ENCODE results near the gene GRK5. TPM values are rescaled to one million over a fixed set of nuclear protein-coding genes. Genes with fewer than 3 reads are reported as not detected.

GRK5 gene
- 23.8 TPM for total RNA-seq
- polyA plus RNA-seq, result 27.0 TPM

- WGBS, result under 1% methylated on average over 34 of the region's 34 CpGs
- Histone ChIP-seq H3K4me3 (ENCODE audit: low read depth, low read length) (peak within 1 kb of the TSS; percentile 69), H3K36me3 (ENCODE audit: insufficient read depth) (no peaks in the 10 kb centered on the region), H3K27ac (ENCODE audit: low read depth) (peak within 1 kb of the TSS; percentile 93), H3K4me1 (ENCODE audit: insufficient read depth) (no peaks in the 10 kb centered on the region)
- DNase-seq (ENCODE audit: extremely low spot score), result peak; percentile 88
These were observed at the start of gene GRK5 for GRCh38 chr10:119207366-119207666. TSS of gene GRK5 (plus strand) at chr10:119207571. CDS start at chr10:119207918, 347 bp downstream.

DNA sequence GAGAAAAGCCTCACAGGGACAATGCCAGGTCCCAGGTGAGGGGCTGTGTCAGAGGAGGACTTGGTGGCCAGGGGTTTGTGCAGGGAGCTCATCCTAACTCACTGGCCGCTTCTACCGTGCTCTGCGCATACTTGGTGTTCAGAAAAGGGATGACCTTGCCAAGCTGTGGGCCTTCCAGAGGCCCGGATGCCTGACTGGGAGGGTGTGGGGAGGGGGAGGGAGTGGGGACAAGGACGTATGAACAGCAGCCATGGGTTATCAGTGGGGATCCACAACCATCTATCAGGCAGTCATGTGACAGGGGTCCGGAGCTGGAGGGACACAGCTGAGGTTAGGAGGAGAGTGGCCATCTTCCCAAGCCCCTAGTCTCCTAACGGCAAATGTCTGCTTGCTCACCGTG is 48.0 kb upstream of the GRK5 start:
- Histone ChIP-seq H3K4me1 (ENCODE audit: insufficient read depth) (no peaks in the 10 kb centered on the region), H3K4me3 (ENCODE audit: low read depth, low read length) (no peak overlapping the region), H3K27ac (ENCODE audit: low read depth) (no peak overlapping the region), H3K36me3 (ENCODE audit: insufficient read depth) (no peaks in the 10 kb centered on the region)
- DNase-seq (ENCODE audit: extremely low spot score), result no peak
- WGBS, result 83% methylated on average over 8 of the region's 8 CpGs

- H3K36me3 ChIP-seq (ENCODE audit: insufficient read depth), result no peaks in the 10 kb centered on the region
- no peaks in the 10 kb centered on the region for H3K4me1 ChIP-seq (ENCODE audit: insufficient read depth)
- no peak for DNase-seq (ENCODE audit: extremely low spot score)
- no peak overlapping the region for H3K4me3 ChIP-seq (ENCODE audit: low read depth, low read length)
- WGBS, result 72% methylated on average over 11 of the region's 11 CpGs
- no peak overlapping the region for H3K27ac ChIP-seq (ENCODE audit: low read depth)
These were observed 45.5 kb upstream of the GRK5 start for GRCh38 chr10:119161680-119162451.

DNA sequence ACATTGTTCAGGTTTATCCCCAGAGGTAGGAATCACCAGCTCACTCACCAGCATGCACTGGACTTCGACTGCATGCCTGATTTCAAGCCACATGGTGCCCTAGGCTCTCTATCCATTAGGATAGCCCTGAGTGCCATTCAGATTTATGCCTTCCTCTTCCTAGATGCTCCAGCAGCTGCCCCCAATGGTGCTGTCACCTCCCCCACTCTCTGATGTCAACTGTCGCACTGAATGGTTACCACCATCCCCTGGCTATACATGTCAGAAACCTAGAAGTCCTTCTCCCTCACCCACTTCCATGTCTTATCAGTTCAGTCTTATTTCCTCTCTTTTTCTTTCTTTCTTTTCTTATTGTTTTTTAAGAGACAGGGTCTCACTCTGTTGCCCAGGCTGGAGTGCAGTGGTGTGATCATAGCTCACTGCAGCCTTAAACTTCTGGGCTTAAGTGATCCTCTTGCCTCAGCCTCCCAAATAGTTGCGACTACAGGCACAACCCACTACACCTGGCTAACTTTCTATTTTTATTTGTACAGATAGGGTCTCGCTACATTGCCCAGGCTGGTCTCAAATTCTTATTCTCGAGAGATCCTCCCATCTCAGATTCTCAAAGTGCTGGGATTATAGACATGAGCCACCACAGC is 44.8 kb upstream of the GRK5 start:
- H3K36me3 ChIP-seq (ENCODE audit: insufficient read depth), result no peaks in the 10 kb centered on the region
- no peak overlapping the region for H3K27ac ChIP-seq (ENCODE audit: low read depth)
- no peaks in the 10 kb centered on the region for H3K4me1 ChIP-seq (ENCODE audit: insufficient read depth)
- H3K4me3 ChIP-seq (ENCODE audit: low read depth, low read length), result no peak overlapping the region
- no peak for DNase-seq (ENCODE audit: extremely low spot score)
- WGBS, result 93% methylated on average over 5 of the region's 5 CpGs

- peak within 1 kb of the TSS; percentile 92 for H3K27ac ChIP-seq (ENCODE audit: low read depth)
- under 1% methylated on average over 90 of the region's 90 CpGs for WGBS
- peaks cover 2% of the 10 kb centered on the region for H3K36me3 ChIP-seq (ENCODE audit: insufficient read depth)
- no peak for DNase-seq (ENCODE audit: extremely low spot score)
- peak within 1 kb of the TSS; percentile 55 for H3K4me3 ChIP-seq (ENCODE audit: low read depth, low read length)
- no peaks in the 10 kb centered on the region for H3K4me1 ChIP-seq (ENCODE audit: insufficient read depth)
These were observed 41.9 kb upstream of the GRK5 start, which contains the start of gene SFXN4 for GRCh38 chr10:119165171-119166117. TSS of gene SFXN4 (minus strand) at chr10:119165714. CDS start at chr10:119165647, 67 bp downstream.

DNA sequence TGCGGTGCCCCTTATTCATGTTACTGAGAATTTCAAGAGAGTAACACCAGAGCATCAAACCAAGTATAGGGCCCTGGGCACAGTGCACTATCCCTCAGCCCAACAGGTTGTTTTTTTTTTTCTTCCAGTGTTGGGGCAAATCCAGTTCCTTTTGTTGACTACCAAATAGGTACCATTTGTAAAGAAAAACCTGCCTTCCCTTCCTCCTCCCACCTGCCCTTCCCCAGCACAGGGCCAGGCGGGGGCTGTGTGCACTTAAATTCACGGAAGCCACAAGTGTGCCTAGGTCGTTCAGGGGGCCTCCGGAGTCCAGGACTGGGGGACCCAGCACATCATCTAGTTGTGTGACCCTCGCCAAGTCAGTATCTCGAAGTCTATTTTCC is 41.3 kb upstream of the GRK5 start:
- no peak for DNase-seq (ENCODE audit: extremely low spot score)
- WGBS, result 66% methylated on average over 7 of the region's 7 CpGs
- Histone ChIP-seq H3K36me3 (ENCODE audit: insufficient read depth) (peaks cover 2% of the 10 kb centered on the region), H3K27ac (ENCODE audit: low read depth) (peak overlapping the region; percentile 92), H3K4me3 (ENCODE audit: low read depth, low read length) (peak overlapping the region; percentile 55), H3K4me1 (ENCODE audit: insufficient read depth) (no peaks in the 10 kb centered on the region)

- Histone ChIP-seq H3K27ac (ENCODE audit: low read depth) (no peak overlapping the region), H3K4me3 (ENCODE audit: low read depth, low read length) (no peak overlapping the region), H3K4me1 (ENCODE audit: insufficient read depth) (no peaks in the 10 kb centered on the region), H3K36me3 (ENCODE audit: insufficient read depth) (peaks cover 2% of the 10 kb centered on the region)
- no peak for DNase-seq (ENCODE audit: extremely low spot score)
- 71% methylated on average over 8 of the region's 8 CpGs for WGBS
These were observed 40.8 kb upstream of the GRK5 start for GRCh38 chr10:119166564-119166963.

GRCh38 chr10:119167041-119167440 is 40.3 kb upstream of the GRK5 start:
- no peak overlapping the region for H3K4me3 ChIP-seq (ENCODE audit: low read depth, low read length)
- H3K4me1 ChIP-seq (ENCODE audit: insufficient read depth), result no peaks in the 10 kb centered on the region
- H3K27ac ChIP-seq (ENCODE audit: low read depth), result no peak overlapping the region
- WGBS, result 76% methylated on average over 8 of the region's 8 CpGs
- DNase-seq (ENCODE audit: extremely low spot score), result no peak
- peaks cover 2% of the 10 kb centered on the region for H3K36me3 ChIP-seq (ENCODE audit: insufficient read depth)

DNA sequence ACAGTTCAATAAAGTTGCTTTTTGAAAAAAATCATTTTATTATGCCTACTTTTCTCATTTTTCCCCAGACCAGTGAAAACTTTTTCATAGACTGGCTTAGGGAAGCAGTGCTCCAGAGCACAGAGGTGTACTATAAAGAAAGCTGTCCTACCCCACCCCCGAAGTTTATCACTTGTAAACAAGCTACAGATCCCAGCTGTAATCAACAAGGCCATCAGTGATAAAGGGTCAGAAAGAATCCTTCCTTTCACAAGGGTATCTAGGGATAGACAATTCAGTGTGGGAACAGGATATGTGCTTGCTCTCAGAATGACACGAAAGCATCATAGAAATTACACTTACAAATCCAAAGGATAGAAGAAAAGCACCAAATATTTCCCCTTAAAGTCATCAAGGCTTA is 33.3 kb upstream of the GRK5 start:
- no peak overlapping the region for H3K4me3 ChIP-seq (ENCODE audit: low read depth, low read length)
- no peak overlapping the region for H3K27ac ChIP-seq (ENCODE audit: low read depth)
- no peaks in the 10 kb centered on the region for H3K4me1 ChIP-seq (ENCODE audit: insufficient read depth)
- H3K36me3 ChIP-seq (ENCODE audit: insufficient read depth), result peaks cover 2% of the 10 kb centered on the region
- 65% methylated on average over 2 of the region's 2 CpGs for WGBS
- no peak for DNase-seq (ENCODE audit: extremely low spot score)

- H3K36me3 ChIP-seq (ENCODE audit: insufficient read depth), result no peaks in the 10 kb centered on the region
- no peak for DNase-seq (ENCODE audit: extremely low spot score)
- 94% methylated on average over 6 of the region's 6 CpGs for WGBS
- no peaks in the 10 kb centered on the region for H3K4me1 ChIP-seq (ENCODE audit: insufficient read depth)
- no peak overlapping the region for H3K4me3 ChIP-seq (ENCODE audit: low read depth, low read length)
- H3K27ac ChIP-seq (ENCODE audit: low read depth), result no peak overlapping the region
These were observed 31.2 kb upstream of the GRK5 start for GRCh38 chr10:119176166-119176565.

DNA sequence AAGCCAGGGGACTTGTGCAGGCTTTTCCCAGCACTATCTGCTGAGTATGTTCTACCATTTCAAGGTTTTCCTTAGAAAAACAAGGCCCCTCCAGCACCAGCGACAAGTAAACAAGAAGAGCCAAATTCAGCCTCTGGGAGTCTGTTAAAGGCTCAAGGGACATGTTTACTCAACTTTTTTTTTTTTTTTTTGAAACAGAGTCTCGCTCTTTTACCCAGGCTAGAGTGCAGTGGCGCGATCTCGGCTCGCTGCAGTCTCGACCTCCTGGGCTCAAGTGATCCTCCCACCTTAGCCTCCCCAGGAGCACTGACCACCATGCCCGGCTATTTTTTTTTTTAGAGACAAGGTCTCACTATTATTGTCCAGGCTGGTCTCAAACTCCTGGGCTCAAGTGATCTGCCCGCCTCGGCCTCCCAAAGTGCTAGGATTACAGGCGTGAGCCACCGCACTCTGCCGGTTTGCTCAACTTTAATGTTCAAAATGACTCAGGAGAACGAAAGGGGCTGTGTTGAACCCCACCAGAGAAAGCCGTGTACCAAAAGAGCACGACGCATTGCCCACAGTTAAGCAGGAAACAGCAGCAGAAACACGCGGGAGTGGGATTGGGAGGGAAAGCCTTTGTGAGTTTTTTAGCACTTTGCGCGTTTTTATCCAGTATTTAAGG is 29.5 kb upstream of the GRK5 start:
- 18% methylated on average over 21 of the region's 21 CpGs for WGBS
- no peaks in the 10 kb centered on the region for H3K4me1 ChIP-seq (ENCODE audit: insufficient read depth)
- no peak overlapping the region for H3K27ac ChIP-seq (ENCODE audit: low read depth)
- peak overlapping the region; percentile 50 for H3K4me3 ChIP-seq (ENCODE audit: low read depth, low read length)
- no peak for DNase-seq (ENCODE audit: extremely low spot score)
- no peaks in the 10 kb centered on the region for H3K36me3 ChIP-seq (ENCODE audit: insufficient read depth)

DNA sequence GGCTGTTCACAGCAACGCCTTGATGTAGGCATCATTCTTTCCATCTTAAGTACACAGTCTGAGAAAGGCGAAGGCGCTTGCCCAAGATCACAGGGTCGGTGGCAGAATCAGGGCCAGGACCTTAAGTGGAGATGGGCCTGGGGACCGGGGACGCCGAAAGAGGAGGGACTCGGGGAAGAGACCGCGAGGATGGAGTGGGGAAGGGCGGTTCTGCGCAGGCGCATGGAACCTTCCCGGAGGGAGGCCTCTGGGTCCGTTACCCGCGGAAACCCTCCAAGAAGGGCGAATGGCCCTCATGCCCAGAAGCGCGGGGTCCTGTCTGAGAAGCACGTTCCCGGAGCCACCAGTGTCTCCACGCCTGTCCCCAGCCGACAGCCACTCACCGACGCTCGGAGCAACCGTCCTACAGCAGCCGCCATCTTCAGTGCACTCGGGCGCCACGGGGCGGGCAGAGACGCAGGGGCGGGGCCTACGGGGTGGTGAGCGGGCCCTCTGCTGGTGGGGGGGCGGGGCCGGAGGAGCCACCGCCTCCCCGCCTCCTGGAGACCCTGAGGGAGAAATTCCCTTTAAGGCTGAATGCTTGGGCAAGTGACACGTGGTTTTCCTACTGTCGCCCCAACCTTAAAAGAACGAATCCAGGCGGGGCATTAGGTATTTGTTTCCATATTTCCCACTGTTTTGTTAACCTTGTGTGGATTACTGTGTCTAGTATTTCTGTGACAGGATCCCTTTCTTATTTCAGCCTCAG is 28.8 kb upstream of the GRK5 start, which contains the start of gene PRDX3:
PRDX3 (minus strand) TSS at position 441 of the 748 bp plus-strand sequence; CDS start at position 419, 22 bp downstream.
- Histone ChIP-seq H3K4me1 (ENCODE audit: insufficient read depth) (no peaks in the 10 kb centered on the region), H3K4me3 (ENCODE audit: low read depth, low read length) (peak within 1 kb of the TSS; percentile 50), H3K27ac (ENCODE audit: low read depth) (peak within 1 kb of the TSS; percentile 86), H3K36me3 (ENCODE audit: insufficient read depth) (no peaks in the 10 kb centered on the region)
- DNase-seq (ENCODE audit: extremely low spot score), result peak; percentile 79
- WGBS, result under 1% methylated on average over 45 of the region's 45 CpGs
